Liver (tissue), 9 donors: ENCODE data around the gene IRF4. TPM values are rescaled to one million over a fixed set of nuclear protein-coding genes. Genes with fewer than 3 reads are reported as not detected.
A peak's percentile ranks its signal among the peaks of the same experiment; 100 is the strongest.

Experiments used
- DNase-seq: peaks from one replicate; pipeline ENCODE4 v3.0.0-alpha.2; 2017; ENCODE audit warnings: low spot score
- H3K27ac ChIP-seq, 2 donors: one replicate each; pipeline ENCODE4 v1.7.0; 2013; ENCODE audit warnings: inconsistent platforms in 2 of 2, low read length in 2 of 2, control low read depth in 1 of 2, low read depth in 1 of 2, mild to moderate bottlenecking in 1 of 2
- H3K27me3 ChIP-seq, 4 donors: one replicate each; pipeline versions ENCODE4 v1.6.1 to v1.7.0; 2013; ENCODE audit warnings: low read length in 3 of 4, inconsistent platforms in 1 of 4, mild to moderate bottlenecking in 1 of 4, moderate library complexity in 1 of 4; ENCODE audit not compliant: control insufficient read depth in 4 of 4, insufficient read depth in 4 of 4
- H3K36me3 ChIP-seq, 4 donors: one replicate each; pipeline versions ENCODE4 v1.6.1 to v1.7.0; 2013; ENCODE audit warnings: low read length in 3 of 4, mild to moderate bottlenecking in 3 of 4, low read depth in 1 of 4, moderate library complexity in 1 of 4; ENCODE audit not compliant: control insufficient read depth in 4 of 4, insufficient read depth in 3 of 4
- H3K4me1 ChIP-seq, 4 donors: one replicate each; pipeline versions ENCODE4 v1.6.1 to v1.7.0; 2013; ENCODE audit warnings: low read length in 3 of 4, mild to moderate bottlenecking in 3 of 4, moderate library complexity in 1 of 4; ENCODE audit not compliant: control insufficient read depth in 4 of 4, insufficient read depth in 4 of 4
- H3K4me3 ChIP-seq, 3 donors: one replicate each; pipeline versions ENCODE4 v1.6.1 to v1.7.0; 2013; ENCODE audit warnings: low read length in 3 of 3, control low read depth in 1 of 3, low read depth in 1 of 3, mild to moderate bottlenecking in 1 of 3
- H3K9ac ChIP-seq, 2 donors: one replicate each; pipeline ENCODE4 v1.7.0; 2013; ENCODE audit warnings: low read length in 2 of 2, mild to moderate bottlenecking in 2 of 2, moderate library complexity in 2 of 2, control low read depth in 1 of 2, low read depth in 1 of 2
- H3K9me3 ChIP-seq, 4 donors: one replicate each; pipeline versions ENCODE4 v1.6.1 to v1.7.0; 2013; ENCODE audit warnings: low read length in 3 of 4; ENCODE audit not compliant: control insufficient read depth in 4 of 4
- ATF3 ChIP-seq: IDR thresholded peaks from 2 replicates; pipeline ENCODE4 v1.6.1; 2016; ENCODE audit warnings: antibody characterized with exemption
- CTCF ChIP-seq: fragments of 150-350 bp; IDR thresholded peaks from 2 replicates; pipeline ENCODE4 v1.5.1; 2017; ENCODE audit warnings: improper control_type of control experiment, low read depth, low read length; ENCODE audit not compliant: missing input control
- FOXA2 ChIP-seq: IDR thresholded peaks from 2 replicates; pipeline ENCODE4 v1.6.1; 2016; ENCODE audit warnings: antibody characterized with exemption
- NR2F2 ChIP-seq: IDR thresholded peaks from 2 replicates; pipeline ENCODE4 v1.6.1; 2016; ENCODE audit warnings: antibody characterized with exemption
- RAD21 ChIP-seq, 2 donors: IDR thresholded peaks; 2 replicates each; pipeline ENCODE4 v1.6.1; 2016; ENCODE audit warnings: antibody characterized with exemption in 2 of 2, mild to moderate bottlenecking in 2 of 2
- REST ChIP-seq: IDR thresholded peaks from 2 replicates; pipeline ENCODE4 v1.6.1; 2016; ENCODE audit warnings: antibody characterized with exemption, mild to moderate bottlenecking
- RXRA ChIP-seq, 2 donors: IDR thresholded peaks; 2 replicates each; pipeline ENCODE4 v1.6.1; 2017 to 2018; ENCODE audit warnings: antibody characterized with exemption in 2 of 2, mild to moderate bottlenecking in 1 of 2
- SP1 ChIP-seq: IDR thresholded peaks from 2 replicates; pipeline ENCODE4 v1.6.1; 2018; ENCODE audit warnings: antibody characterized with exemption, mild to moderate bottlenecking
- TAF1 ChIP-seq: conservative IDR thresholded peaks from 2 replicates; pipeline ENCODE4 v1.6.1; 2016; ENCODE audit warnings: antibody characterized with exemption, mild to moderate bottlenecking
- ZBTB33 ChIP-seq: IDR thresholded peaks from 2 replicates; pipeline ENCODE4 v1.6.1; 2016; ENCODE audit warnings: antibody characterized with exemption
- WGBS: extraction: QIAGEN DNeasy Blood & Tissue Kit; methylation state at CpG from one replicate; pipeline ENCODE4 v1.1.7; 2013; 5-methylcytosine and 5-hydroxymethylcytosine counted together
- polyA plus RNA-seq, 2 donors: library from polyadenylated mRNA; stranded (reverse) in 1 of 2; unstranded in 1 of 2; fragments of 200-250 nt in 1 of 2; fragments of >200 nt in 1 of 2; fragmentation: Nextera tagmentation in 1 of 2; extraction: Ambion mirVana in 1 of 2; gene quantifications; one replicate each; pipeline versions ENCODE4 v1.2.1 to v1.2.3, GENCODE V29; 2013 to 2015
- total RNA-seq, 2 donors: library from RNA; depleted of rRNA; stranded (reverse); fragments of >200 nt; gene quantifications; one replicate each; pipeline ENCODE4 v1.2.3, GENCODE V29; 2014
- donor health status: healthy.
- donor health status: healthy.
- donor health status: healthy.
- donor health status: healthy.
- donor health status: healthy.

The IRF4 gene
- total and polyA plus RNA-seq, 4 donors, result 0.68 to 1.6 (median 1.1) TPM

- no peak overlapping the region for H3K9ac ChIP-seq
- H3K4me3 ChIP-seq, result no peak overlapping the region
- H3K9me3 ChIP-seq, result peaks cover 0 to 6% (median 3%) of the 10 kb centered on the region in 4 donors
- no peaks in the 10 kb centered on the region for H3K4me1 ChIP-seq
- no peaks in the 10 kb centered on the region for H3K36me3 ChIP-seq
- WGBS, result 95% methylated on average over 7 of the region's 7 CpGs
- DNase-seq, result no peak
- TF ChIP-seq ATF3 (no peak), NR2F2 (no peak), FOXA2 (no peak), ZBTB33 (no peak), TAF1 (no peak), REST (no peak), CTCF (no peak), SP1 (no peak)
- no peak overlapping the region for H3K27ac ChIP-seq
- H3K27me3 ChIP-seq, result no peaks in the 10 kb centered on the region
Observed at GRCh38 chr6:421211-421610, 29.7 kb downstream of the IRF4 start.

- Histone ChIP-seq H3K27ac (no peak overlapping the region), H3K27me3 (no peaks in the 10 kb centered on the region), H3K4me1 (no peaks in the 10 kb centered on the region), H3K9ac (no peak overlapping the region), H3K9me3 (peaks cover 0 to 6% (median 3%) of the 10 kb centered on the region in 4 donors), H3K4me3 (no peak overlapping the region), H3K36me3 (no peaks in the 10 kb centered on the region)
- TF ChIP-seq RXRA (IDR thresholded peaks at IDR 0.05), result peak in 1 of 2 donors; percentile 27
- no peak for TF ChIP-seq RAD21 (IDR thresholded peaks at IDR 0.05)
- no peak for DNase-seq
- 44% methylated on average over 6 of the region's 6 CpGs for WGBS
Observed at GRCh38 chr6:422433-423054, 31.0 kb downstream of the IRF4 start.
